ENCODE results near the gene ZNF768. TPM values are rescaled to one million over a fixed set of nuclear protein-coding genes. Genes with fewer than 3 reads are reported as not detected.

The ZNF768 gene
- total RNA-seq, 1 donor from 2014 or later = 83.6 TPM

- Mint-ChIP-seq H3K4me1 (ENCODE audit: low read depth) (peaks cover 27% of the 10 kb centered on the region), H3K27ac (peak overlapping the region; percentile 87)
Measured at GRCh38 chr16:30554557-30555314, 28.4 kb upstream of the ZNF768 start.

GRCh38 chr16:30553393-30553899 lies 27.1 kb upstream of the ZNF768 start:
- peaks cover 32% of the 10 kb centered on the region for H3K4me1 Mint-ChIP-seq (ENCODE audit: low read depth)
- no peak for DNase-seq (ENCODE audit: low spot score, unreplicated experiment)
- no peak for TF ChIP-seq CTCF (IDR thresholded peaks at IDR 0.05; ENCODE audit: unreplicated experiment)
- no peaks in the 10 kb centered on the region for H3K27me3 Mint-ChIP-seq
- H3K4me3 Mint-ChIP-seq (ENCODE audit: low read depth) = peak overlapping the region; percentile 16
- peaks cover 34% of the 10 kb centered on the region for H3K36me3 Mint-ChIP-seq (ENCODE audit: insufficient read depth)
- H3K27ac Mint-ChIP-seq = peak overlapping the region; percentile 87
- peaks cover 6% of the 10 kb centered on the region for H3K9me3 Mint-ChIP-seq (ENCODE audit: low read depth)

More at GRCh38 chr16:30554557-30555314, 28.4 kb upstream of the ZNF768 start:
- Mint-ChIP-seq H3K9me3 (ENCODE audit: low read depth) (peaks cover 4% of the 10 kb centered on the region), H3K36me3 (ENCODE audit: insufficient read depth) (peaks cover 31% of the 10 kb centered on the region), H3K27me3 (no peaks in the 10 kb centered on the region), H3K4me3 (ENCODE audit: low read depth) (peak overlapping the region; percentile 42)
- TF ChIP-seq CTCF (IDR thresholded peaks at IDR 0.05; ENCODE audit: unreplicated experiment) = no peak
- DNase-seq (ENCODE audit: low spot score, unreplicated experiment) = no peak

- DNase-seq (ENCODE audit: low spot score, unreplicated experiment) = no peak
- H3K4me3 Mint-ChIP-seq (ENCODE audit: low read depth) = no peak overlapping the region
- peaks cover 37% of the 10 kb centered on the region for H3K4me1 Mint-ChIP-seq (ENCODE audit: low read depth)
- H3K27me3 Mint-ChIP-seq = no peaks in the 10 kb centered on the region
- TF ChIP-seq CTCF (IDR thresholded peaks at IDR 0.05; ENCODE audit: unreplicated experiment) = no peak
- H3K27ac Mint-ChIP-seq = peak overlapping the region; percentile 87
- peaks cover 9% of the 10 kb centered on the region for H3K9me3 Mint-ChIP-seq (ENCODE audit: low read depth)
- peaks cover 37% of the 10 kb centered on the region for H3K36me3 Mint-ChIP-seq (ENCODE audit: insufficient read depth)
Measured at GRCh38 chr16:30552956-30553355, 26.6 kb upstream of the ZNF768 start.

- Mint-ChIP-seq H3K9me3 (ENCODE audit: low read depth) (peaks cover 12% of the 10 kb centered on the region), H3K27me3 (no peaks in the 10 kb centered on the region), H3K4me1 (ENCODE audit: low read depth) (peaks cover 39% of the 10 kb centered on the region), H3K4me3 (ENCODE audit: low read depth) (no peak overlapping the region), H3K27ac (no peak overlapping the region), H3K36me3 (ENCODE audit: insufficient read depth) (peaks cover 43% of the 10 kb centered on the region)
- TF ChIP-seq CTCF (IDR thresholded peaks at IDR 0.05; ENCODE audit: unreplicated experiment) = no peak
- no peak for DNase-seq (ENCODE audit: low spot score, unreplicated experiment)
Measured at GRCh38 chr16:30551781-30552180, 25.4 kb upstream of the ZNF768 start.

GRCh38 chr16:30548416-30549253 lies 22.3 kb upstream of the ZNF768 start:
- Mint-ChIP-seq H3K4me3 (ENCODE audit: low read depth) (peak overlapping the region; percentile 20), H3K4me1 (ENCODE audit: low read depth) (peaks cover 26% of the 10 kb centered on the region)

More at GRCh38 chr16:30548416-30549253, 22.3 kb upstream of the ZNF768 start:
- H3K27ac Mint-ChIP-seq = peak overlapping the region; percentile 78
- no peak for DNase-seq (ENCODE audit: low spot score, unreplicated experiment)
- TF ChIP-seq CTCF (IDR thresholded peaks at IDR 0.05; ENCODE audit: unreplicated experiment) = no peak
- H3K36me3 Mint-ChIP-seq (ENCODE audit: insufficient read depth) = peaks cover 39% of the 10 kb centered on the region
- H3K27me3 Mint-ChIP-seq = no peaks in the 10 kb centered on the region
- peaks cover 27% of the 10 kb centered on the region for H3K9me3 Mint-ChIP-seq (ENCODE audit: low read depth)
